ENCODE results near the gene ZNF714.

Gene ZNF714

DNA sequence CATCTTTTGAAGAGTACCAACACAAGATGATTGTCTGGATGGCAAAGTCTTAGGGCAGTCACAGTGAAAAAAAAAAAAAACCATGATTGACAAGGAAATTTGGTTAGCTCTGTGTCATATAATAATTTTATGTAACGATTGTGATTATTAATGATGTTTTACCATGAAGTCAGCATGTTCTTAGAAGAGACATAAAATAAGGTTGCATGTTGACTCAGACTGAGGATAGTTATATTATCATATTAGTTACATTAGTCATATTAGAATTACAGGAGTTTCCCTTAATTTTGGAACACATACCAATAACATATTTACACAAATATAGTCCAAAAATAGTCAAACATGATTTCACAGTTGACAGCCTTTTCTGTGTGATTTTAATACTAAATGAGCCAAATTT lies 65.5 kb downstream of the ZNF714 start:
- TF ChIP-seq GATA2 (IDR thresholded peaks at IDR 0.05; ENCODE audit: low read depth, low read length) (no peak), GATA3 (IDR thresholded peaks at IDR 0.05; ENCODE audit: low read depth, low read length) (no peak)

- TF ChIP-seq GATA3 (IDR thresholded peaks at IDR 0.05; ENCODE audit: low read depth, low read length) (no peak), GATA2 (IDR thresholded peaks at IDR 0.05; ENCODE audit: low read depth, low read length) (no peak)
Measured at GRCh38 chr19:21148681-21149080, 66.7 kb downstream of the ZNF714 start.

DNA sequence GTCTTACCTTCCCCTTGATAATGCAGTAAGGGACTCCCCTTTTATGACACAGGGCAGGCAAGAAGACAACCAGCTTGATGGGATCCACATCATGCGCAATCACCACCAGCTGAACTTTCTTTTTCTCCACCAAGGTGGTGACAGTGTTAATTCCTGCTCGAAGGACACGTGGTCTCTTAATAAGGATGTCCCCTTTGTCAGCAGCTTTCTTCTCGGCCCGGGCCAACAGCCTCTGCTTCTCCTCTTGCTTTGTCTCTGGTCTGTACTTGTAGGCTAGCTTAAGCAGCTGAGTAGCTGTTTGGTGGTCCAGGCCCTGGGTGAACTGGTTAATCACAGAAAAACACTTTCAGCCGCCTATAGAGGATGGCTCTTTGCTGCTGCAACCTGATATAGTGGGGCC lies 67.9 kb downstream of the ZNF714 start:
- TF ChIP-seq GATA2 (IDR thresholded peaks at IDR 0.05; ENCODE audit: low read depth, low read length): no peak
- TF ChIP-seq GATA3 (IDR thresholded peaks at IDR 0.05; ENCODE audit: low read depth, low read length): no peak

DNA sequence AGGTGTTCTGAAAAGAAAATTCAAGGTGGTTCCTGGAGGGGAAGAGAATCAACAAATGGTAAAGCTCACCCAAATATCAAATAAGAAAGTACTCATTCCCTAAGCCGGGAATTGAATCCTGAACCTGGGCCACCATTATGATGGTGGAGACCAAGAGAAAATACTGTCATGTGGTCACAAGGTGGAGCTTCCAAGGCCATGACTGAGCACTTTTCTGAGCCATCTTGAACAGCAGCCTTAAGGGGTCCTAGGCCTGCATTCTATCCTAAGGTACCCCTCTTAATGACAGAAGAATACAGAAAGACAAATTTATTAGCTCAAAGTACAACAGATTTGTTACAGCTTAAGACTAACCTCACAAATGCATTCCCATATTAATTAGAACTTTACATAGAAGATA lies 69.5 kb downstream of the ZNF714 start:
- TF ChIP-seq GATA2 (IDR thresholded peaks at IDR 0.05; ENCODE audit: low read depth, low read length) (no peak), GATA3 (IDR thresholded peaks at IDR 0.05; ENCODE audit: low read depth, low read length) (no peak)

DNA sequence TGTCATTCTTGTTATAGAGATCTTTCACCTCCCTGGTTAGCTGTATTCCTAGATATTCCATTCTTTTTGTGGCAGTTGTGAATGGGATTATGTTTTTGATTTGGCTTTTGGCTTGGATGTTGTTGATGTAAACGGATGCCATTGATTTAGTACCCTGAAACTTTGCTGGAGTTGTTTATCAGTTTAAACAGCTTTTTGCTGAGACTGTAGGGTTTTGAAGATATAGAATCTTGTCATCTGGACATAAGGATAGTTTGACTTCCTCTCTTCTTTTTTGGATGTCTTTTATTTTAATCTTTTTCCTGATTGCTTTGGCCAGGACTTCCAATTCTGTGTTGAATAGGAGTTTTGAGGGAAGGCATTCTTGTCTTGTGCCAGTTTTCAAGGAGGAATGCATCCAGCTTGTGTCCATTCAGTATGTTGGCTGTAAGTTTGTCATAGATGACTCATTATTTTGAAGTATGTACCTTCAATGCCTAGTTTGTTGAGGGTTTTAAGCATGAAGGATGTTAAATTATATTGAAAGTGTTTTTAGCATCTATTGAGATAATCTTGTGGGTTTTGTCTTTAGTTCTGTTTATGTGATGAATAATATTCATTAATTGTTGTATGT lies 76.6 kb downstream of the ZNF714 start:
- TF ChIP-seq GATA3 (IDR thresholded peaks at IDR 0.05; ENCODE audit: low read depth, low read length) (no peak), GATA2 (IDR thresholded peaks at IDR 0.05; ENCODE audit: low read depth, low read length) (no peak)

DNA sequence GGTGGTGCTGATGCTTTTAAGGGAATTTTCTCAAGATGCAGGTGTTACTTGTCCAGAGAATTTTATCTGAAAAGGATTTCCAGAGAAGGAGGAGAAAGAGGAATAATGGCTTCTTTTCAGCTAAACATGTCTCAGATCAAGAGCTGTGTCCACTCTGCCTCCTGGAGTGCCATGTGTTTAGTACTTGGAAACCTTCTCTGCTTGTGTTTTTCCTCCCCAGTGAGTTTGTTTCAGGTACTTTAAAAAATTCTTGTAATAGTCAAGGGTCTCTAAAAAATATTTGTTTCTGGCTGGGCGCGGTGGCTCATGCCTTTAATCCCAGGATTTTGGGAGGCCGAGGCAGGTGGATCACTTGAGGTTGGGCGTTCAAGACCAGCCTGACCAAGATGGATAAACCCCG lies 82.5 kb downstream of the ZNF714 start:
- TF ChIP-seq GATA2 (IDR thresholded peaks at IDR 0.05; ENCODE audit: low read depth, low read length) (no peak), GATA3 (IDR thresholded peaks at IDR 0.05; ENCODE audit: low read depth, low read length) (no peak)

DNA sequence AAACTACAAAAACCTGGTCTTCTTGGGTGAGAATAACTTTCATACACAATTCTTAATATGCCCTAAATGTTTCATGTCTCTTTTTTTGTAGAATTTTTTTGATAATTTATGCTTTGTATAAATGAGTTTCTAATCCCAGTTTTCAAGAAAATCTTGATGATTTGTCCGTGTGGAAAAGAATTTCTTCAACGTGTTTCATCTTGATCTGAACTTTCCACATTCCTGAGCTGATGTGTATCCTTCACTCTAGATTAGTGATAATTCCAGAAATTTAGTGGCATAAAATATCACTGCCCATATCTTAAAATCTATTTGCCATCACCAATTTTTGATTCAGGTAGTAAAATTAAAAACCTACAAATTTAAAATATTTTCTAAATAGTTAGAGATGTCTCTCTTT lies 84.4 kb downstream of the ZNF714 start:
- no peak for TF ChIP-seq GATA2 (IDR thresholded peaks at IDR 0.05; ENCODE audit: low read depth, low read length)
- TF ChIP-seq GATA3 (IDR thresholded peaks at IDR 0.05; ENCODE audit: low read depth, low read length): no peak

Data from SH-SY5Y (cell line).